Measurements from ENCODE around the gene SYNE1.

DNA sequence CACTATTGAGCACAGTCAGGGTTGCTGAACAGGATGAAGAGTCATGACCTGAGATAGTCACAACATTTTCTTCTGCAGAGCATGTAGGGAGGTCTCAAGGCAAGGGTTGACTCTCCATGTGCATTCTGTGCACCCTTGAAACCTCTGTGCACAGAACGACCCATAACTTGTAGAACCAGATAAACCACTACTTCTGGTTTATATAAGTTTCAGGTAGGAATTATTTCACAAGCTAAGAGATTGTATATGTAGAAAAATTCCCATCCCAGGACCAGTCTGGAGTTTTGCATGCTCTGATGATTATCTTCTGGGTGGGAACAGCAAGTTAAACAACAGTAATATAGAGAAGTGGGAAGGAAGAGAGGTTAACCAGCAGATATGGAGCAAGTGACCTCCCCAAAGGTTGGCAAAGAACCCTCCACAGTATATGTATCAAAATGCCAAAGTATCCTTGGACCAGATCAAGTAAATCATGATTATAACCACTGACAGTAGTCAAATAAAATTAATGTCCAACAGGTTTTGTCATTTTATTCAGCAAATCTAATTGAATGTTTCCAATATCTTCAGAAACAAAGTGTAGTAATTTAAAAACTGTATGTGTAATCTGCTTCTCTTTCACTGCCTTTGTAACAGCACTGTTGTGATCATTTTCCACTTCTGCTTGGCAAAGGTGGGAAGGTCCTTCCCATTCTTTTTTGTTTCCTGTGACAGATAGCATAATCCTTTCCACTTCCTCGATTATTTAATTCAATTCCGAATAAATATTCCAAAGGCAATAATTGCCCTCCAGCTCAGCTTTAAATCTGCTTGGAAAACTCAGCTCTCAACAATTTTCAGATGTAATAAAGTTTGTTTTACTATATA lies 104.4 kb downstream of the SYNE1 start:
- TF ChIP-seq POLR2AphosphoS2 (conservative IDR thresholded peaks at IDR 0.05; ENCODE audit: low read length) (no peak), PHF8 (IDR thresholded peaks at IDR 0.05; ENCODE audit: borderline replicate concordance, low read depth) (no peak), POLR2A (IDR thresholded peaks at IDR 0.05; ENCODE audit: low read length) (no peak)
- TF ChIP-seq, protein P1, sequence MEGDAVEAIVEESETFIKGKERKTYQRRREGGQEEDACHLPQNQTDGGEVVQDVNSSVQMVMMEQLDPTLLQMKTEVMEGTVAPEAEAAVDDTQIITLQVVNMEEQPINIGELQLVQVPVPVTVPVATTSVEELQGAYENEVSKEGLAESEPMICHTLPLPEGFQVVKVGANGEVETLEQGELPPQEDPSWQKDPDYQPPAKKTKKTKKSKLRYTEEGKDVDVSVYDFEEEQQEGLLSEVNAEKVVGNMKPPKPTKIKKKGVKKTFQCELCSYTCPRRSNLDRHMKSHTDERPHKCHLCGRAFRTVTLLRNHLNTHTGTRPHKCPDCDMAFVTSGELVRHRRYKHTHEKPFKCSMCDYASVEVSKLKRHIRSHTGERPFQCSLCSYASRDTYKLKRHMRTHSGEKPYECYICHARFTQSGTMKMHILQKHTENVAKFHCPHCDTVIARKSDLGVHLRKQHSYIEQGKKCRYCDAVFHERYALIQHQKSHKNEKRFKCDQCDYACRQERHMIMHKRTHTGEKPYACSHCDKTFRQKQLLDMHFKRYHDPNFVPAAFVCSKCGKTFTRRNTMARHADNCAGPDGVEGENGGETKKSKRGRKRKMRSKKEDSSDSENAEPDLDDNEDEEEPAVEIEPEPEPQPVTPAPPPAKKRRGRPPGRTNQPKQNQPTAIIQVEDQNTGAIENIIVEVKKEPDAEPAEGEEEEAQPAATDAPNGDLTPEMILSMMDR (IDR thresholded peaks at IDR 0.05): no peak

All from A549 (cell line).